AG04449 (cell line): Measurements from ENCODE around the gene CENPP.

Experiments
- CTCF ChIA-PET: fragments of 350-600 bp; formaldehyde crosslinking; extraction: SDS; loops from one replicate; lab custom pipeline; 2021; ENCODE audit warnings: antibody characterized with exemption; lab: Yijun Ruan, JAX
- POLR2A ChIA-PET: fragments of 400-600, 350-600 bp; formaldehyde crosslinking; extraction: SDS; loops from one replicate; lab custom pipeline; 2020; ENCODE audit warnings: antibody characterized with exemption, inconsistent platforms; lab: Yijun Ruan, JAX
- DNase-seq: peaks from one replicate; pipeline ENCODE4 v3.0.0-alpha.2; 2010; ENCODE audit warnings: low read depth, low spot score
- H3K4me3 ChIP-seq: 2 replicates; pipeline ENCODE4 v1.5.1; 2011; ENCODE audit warnings: low read depth, mild to moderate bottlenecking, control low read depth, low read length
- TF ChIP-seq, protein P1 (sequence below): IDR thresholded peaks from one replicate; pipeline ENCODE4 v1.5.1; 2011; ENCODE audit warnings: mild to moderate bottlenecking, moderate library complexity, low read length, control low read depth, inconsistent platforms; ENCODE audit not compliant: insufficient read depth; ENCODE audit errors: missing control alignments

The CENPP gene

DNA sequence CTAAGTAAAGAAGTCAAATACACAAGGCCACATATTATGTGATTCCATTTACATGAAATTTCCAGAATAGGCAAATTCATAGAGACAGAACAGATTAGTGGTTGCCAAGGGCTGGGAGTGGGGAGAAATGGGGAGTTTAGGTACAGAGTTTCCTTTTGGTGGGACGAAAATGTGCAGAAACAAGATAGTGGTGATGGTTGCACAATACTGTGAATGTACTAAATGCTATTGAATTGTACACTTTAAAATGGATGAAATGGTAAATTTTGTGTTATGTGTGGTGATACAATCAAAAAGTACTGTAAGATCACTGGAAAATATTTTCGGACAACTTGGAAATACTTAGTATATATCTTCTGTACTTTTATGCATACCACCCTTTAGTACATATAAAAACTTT is 195.1 kb downstream of the CENPP start:
- ChIA-PET CTCF (no interaction called here), POLR2A (no interaction called here)
- DNase-seq: no peak
- H3K4me3 ChIP-seq: no peak overlapping the region
- TF ChIP-seq, protein P1, sequence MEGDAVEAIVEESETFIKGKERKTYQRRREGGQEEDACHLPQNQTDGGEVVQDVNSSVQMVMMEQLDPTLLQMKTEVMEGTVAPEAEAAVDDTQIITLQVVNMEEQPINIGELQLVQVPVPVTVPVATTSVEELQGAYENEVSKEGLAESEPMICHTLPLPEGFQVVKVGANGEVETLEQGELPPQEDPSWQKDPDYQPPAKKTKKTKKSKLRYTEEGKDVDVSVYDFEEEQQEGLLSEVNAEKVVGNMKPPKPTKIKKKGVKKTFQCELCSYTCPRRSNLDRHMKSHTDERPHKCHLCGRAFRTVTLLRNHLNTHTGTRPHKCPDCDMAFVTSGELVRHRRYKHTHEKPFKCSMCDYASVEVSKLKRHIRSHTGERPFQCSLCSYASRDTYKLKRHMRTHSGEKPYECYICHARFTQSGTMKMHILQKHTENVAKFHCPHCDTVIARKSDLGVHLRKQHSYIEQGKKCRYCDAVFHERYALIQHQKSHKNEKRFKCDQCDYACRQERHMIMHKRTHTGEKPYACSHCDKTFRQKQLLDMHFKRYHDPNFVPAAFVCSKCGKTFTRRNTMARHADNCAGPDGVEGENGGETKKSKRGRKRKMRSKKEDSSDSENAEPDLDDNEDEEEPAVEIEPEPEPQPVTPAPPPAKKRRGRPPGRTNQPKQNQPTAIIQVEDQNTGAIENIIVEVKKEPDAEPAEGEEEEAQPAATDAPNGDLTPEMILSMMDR: no peak

DNA sequence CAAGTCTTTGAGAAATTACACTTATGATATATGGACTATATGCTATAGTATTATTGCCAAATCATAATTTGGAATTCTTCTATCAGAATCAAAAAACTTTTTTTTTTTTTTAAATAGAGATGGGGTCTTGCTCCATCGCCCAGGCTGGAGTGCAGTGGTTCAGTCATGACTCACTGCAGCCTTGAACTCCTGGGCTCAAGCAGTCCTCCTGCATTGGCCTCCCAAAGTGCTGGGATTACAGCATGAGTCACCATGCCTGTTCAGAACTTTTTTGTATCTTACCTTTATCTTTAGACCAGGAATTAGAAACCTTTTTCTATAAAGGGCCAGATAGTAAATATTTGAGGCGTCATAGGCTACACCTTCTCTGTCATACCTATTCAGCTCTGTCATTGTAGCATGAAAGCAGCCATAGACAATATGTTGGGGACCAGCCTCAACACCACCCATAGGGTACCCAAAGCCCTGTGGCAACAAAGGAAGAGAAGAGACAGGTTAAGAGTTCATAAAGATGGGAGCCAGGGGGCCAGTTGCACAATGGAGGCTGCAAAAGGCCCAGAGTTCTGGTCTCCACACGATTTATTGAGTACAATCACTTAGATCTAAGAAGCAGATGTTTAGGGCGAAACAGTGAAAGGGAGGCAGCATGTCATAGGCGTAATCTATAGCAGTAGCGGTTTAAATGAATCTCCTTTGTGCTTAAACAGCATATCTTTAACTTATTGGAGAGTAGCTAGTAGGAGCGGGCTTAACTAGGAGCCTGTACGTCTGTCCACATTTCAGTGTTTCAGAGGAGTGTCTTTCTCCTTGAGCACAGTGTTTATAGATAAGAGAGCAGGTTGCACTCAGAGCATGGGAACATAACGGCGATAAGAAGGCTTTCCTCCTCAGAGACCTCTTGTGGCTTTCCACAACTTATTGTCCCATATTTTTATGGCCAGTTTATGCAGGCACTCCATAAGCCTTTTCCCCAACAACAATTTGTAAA is 197.5 kb downstream of the CENPP start:
- CTCF ChIA-PET: interaction anchor here (1.4 kb wide), 1 partner anchor 11 kb away, joined by 3 read pairs; no protein-coding TSS in a partner anchor

DNA sequence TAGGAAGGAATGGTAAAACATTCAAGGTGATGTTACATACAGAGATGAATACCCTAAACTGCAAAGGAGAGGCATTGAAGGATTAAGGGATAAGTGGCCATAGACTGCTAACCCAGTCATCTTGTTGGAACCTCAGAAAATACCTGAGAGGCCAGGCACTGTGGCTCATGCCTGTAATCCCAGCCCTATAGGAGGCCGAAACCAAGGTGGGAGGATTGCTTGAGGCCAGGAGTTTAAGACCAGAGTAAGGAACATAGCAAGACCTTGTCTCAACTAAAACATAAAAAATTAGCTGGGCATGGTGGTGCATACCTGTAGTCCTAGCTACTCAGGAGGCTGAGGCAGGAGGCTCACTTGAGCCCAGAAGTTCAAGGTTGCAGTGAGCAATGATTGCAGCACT is 199.1 kb downstream of the CENPP start:
- POLR2A ChIA-PET: no interaction called here
- no peak overlapping the region for H3K4me3 ChIP-seq
- TF ChIP-seq, protein P1: no peak
- DNase-seq: no peak
- CTCF ChIA-PET: no interaction called here

More for the DNA sequence above, 197.5 kb downstream of the CENPP start:
- H3K4me3 ChIP-seq: no peak overlapping the region
- POLR2A ChIA-PET: no interaction called here
- TF ChIP-seq, protein P1: no peak
- no peak for DNase-seq

DNA sequence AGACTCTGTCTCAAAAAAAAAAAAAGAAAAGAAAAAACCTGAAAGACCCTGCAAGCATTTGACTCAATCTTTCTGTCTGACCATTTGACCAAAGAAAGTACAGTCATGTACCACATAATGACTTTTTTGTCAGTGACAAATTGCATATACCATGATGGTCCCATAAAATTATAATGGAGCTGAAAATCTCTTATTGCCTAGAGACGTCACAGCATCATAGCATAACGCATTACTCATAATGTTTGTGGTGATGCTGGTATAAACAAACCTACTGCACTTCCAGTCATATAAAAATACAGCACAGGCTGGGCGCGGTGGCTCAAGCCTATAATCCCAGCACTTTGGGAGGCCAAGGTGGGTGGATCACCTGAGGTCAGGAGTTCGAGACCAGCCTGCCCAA is 199.6 kb downstream of the CENPP start:
- H3K4me3 ChIP-seq: no peak overlapping the region
- DNase-seq: no peak
- ChIA-PET CTCF (no interaction called here), POLR2A (interaction anchor here (0.6 kb wide), 1 partner anchor 156 kb away, joined by 3 read pairs; no protein-coding TSS in a partner anchor)
- TF ChIP-seq, protein P1: no peak

DNA sequence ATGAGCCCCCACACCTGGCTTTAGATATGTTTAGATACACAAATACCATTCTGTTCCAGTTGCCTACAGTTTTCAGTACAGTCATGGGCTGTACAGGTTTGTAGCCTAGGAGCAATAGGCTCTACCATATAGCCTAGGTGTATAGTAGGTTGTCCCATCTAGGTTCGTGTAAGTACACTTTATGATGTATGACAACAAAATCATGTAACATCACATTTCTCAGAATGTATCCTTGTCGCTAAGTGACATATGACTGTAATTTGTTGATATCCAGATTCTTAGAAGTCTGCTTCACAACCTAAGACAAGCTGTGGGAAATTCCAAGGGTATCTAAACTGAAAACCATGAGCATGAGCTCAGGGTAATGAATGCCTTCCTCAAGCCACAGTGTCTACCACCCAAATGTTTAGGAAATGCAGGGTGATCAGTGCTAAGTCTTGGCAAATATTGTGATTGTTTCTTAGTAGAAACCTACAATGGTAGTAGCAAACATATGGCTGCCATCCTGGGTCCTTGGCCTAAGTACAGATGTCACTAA is 201.6 kb downstream of the CENPP start:
- ChIA-PET POLR2A (no interaction called here), CTCF (interaction anchor here (0.9 kb wide), 1 partner anchor 25 kb away, joined by 3 read pairs; no protein-coding TSS in a partner anchor)
- no peak for DNase-seq
- TF ChIP-seq, protein P1: no peak
- no peak overlapping the region for H3K4me3 ChIP-seq
